ENCODE data around the gene PRDM1. TPM values are rescaled to one million over a fixed set of nuclear protein-coding genes. Genes with fewer than 3 reads are reported as not detected.

The PRDM1 gene
- total and polyA plus RNA-seq, 2 of the 13 experiments (the other 11 are each of a cell fraction or from before 2014, with no cell fraction given) = 0.13 TPM; not detected in 1

GRCh38 chr6:106063448-106063850, 22.7 kb upstream of the PRDM1 start:
- no TSS peak for BruUV-seq (replicated peaks)

More at GRCh38 chr6:106063448-106063850, 22.7 kb upstream of the PRDM1 start:
- Histone ChIP-seq H4K20me1 (ENCODE audit: insufficient read depth, low read length) (no peaks in the 10 kb centered on the region), H3K27me3 (ENCODE audit: control insufficient read depth in 1 of 2, insufficient read depth in 2 of 2, low read length in 2 of 2) (peaks cover 3 to 18% of the 10 kb centered on the region in 2 experiments; a peak in 1 of 5 replicates), H3K9ac (ENCODE audit: insufficient read depth, low read depth, low read length) (no peak overlapping the region), H3K4me3 (replicated peaks in 1 of 3; ENCODE audit: insufficient read depth in 1 of 3, low read depth in 2 of 3, low read length in 3 of 3) (no peak overlapping the region), H3K4me1 (ENCODE audit: insufficient read depth, low read length) (no peaks in the 10 kb centered on the region), H3K36me3 (replicated peaks in 1 of 2; ENCODE audit: control insufficient read depth in 1 of 2, insufficient read depth in 2 of 2, low read length in 2 of 2) (no peaks in the 10 kb centered on the region), H3K27ac (ENCODE audit: extremely low read length, insufficient read depth, low read length) (no peak overlapping the region), H3K79me2 (ENCODE audit: insufficient read depth, low read length) (no peaks in the 10 kb centered on the region), H3K9me3 (ENCODE audit: low read length) (no peaks in the 10 kb centered on the region), H3K4me2 (ENCODE audit: low read depth, low read length) (no peak overlapping the region), H2AFZ (ENCODE audit: low read length) (no peak overlapping the region)
- TF ChIP-seq ZNF333 (CRISPR knock-in tag; IDR thresholded peaks at IDR 0.05; ENCODE audit: borderline replicate concordance) = no peak
- TF ChIP-seq SOX6 (IDR thresholded peaks at IDR 0.05) = no peak
- TF ChIP-seq SOX6 (CRISPR knock-in tag; IDR thresholded peaks at IDR 0.05) = no peak
- TF ChIP-seq PRDM4 (CRISPR knock-in tag; IDR thresholded peaks at IDR 0.05; ENCODE audit: borderline replicate concordance) = no peak
- TF ChIP-seq STAT5B (CRISPR knock-in tag; IDR thresholded peaks at IDR 0.05) = no peak
- no peak for TF ChIP-seq MLX (CRISPR knock-in tag; IDR thresholded peaks at IDR 0.05)
- TF ChIP-seq SP1 (IDR thresholded peaks at IDR 0.05) = no peak
- no peak for TF ChIP-seq SP1 (CRISPR knock-in tag; IDR thresholded peaks at IDR 0.05)
- TF ChIP-seq MXD3 (CRISPR knock-in tag; IDR thresholded peaks at IDR 0.05) = no peak
- TF ChIP-seq ARNTL (CRISPR knock-in tag; IDR thresholded peaks at IDR 0.05) = no peak
- no peak for TF ChIP-seq KAT7 (CRISPR knock-in tag; IDR thresholded peaks at IDR 0.05; ENCODE audit: borderline replicate concordance)
- no peak for TF ChIP-seq RFXAP (CRISPR knock-in tag; IDR thresholded peaks at IDR 0.05; ENCODE audit: borderline replicate concordance)
- TF ChIP-seq HNRNPUL1 (IDR thresholded peaks at IDR 0.05; ENCODE audit: low read depth, low read length) = no peak
- TF ChIP-seq ZMYM3 (CRISPR knock-in tag; IDR thresholded peaks at IDR 0.05) = no peak
- TF ChIP-seq ZNF704 (CRISPR knock-in tag; IDR thresholded peaks at IDR 0.05; ENCODE audit: borderline replicate concordance) = no peak
- TF ChIP-seq POGZ (CRISPR knock-in tag; IDR thresholded peaks at IDR 0.05) = no peak
- TF ChIP-seq ZNF607 (CRISPR knock-in tag; IDR thresholded peaks at IDR 0.05; ENCODE audit: borderline replicate concordance) = no peak
- TF ChIP-seq ZBTB38 (CRISPR knock-in tag; IDR thresholded peaks at IDR 0.05) = no peak
- no peak for TF ChIP-seq REL (CRISPR knock-in tag; conservative IDR thresholded peaks at IDR 0.05)
- no peak for TF ChIP-seq REXO4 (CRISPR knock-in tag; IDR thresholded peaks at IDR 0.05; ENCODE audit: borderline replicate concordance)
- TF ChIP-seq CEBPG (CRISPR knock-in tag; IDR thresholded peaks at IDR 0.05) = no peak
- DNase-seq (ENCODE audit: low spot score) = no peak
- WGBS (ENCODE audit: low lambda C conversion rate) = 5% methylated on average over 2 of the region's 2 CpGs
- no peak for ATAC-seq
- intact Hi-C loops (cut with micrococcal nuclease; ENCODE audit: unreplicated experiment) = no loop called here
- no peak for FAIRE-seq
- POLR2A ChIA-PET = no interaction called here
- in situ Hi-C loops (cut with HindIII; ENCODE audit: extremely low pct_ligation_motif_present, low pct_unique_long_range_greater_than_20kb) = no loop called here
- CTCF ChIA-PET (ENCODE audit: low intra/inter-chr PET ratio, low total read pairs) = no interaction called here
